Endodermal cell (in vitro differentiated cells): Measurements from ENCODE around the gene GTF2I. TPM values are rescaled to one million over a fixed set of nuclear protein-coding genes. Genes with fewer than 3 reads are reported as not detected.

ENCODE experiments used
- DNase-seq: peaks from one replicate; pipeline ENCODE4 v3.0.0-alpha.2; 2017
- H3K27ac ChIP-seq: 2 replicates; pipeline ENCODE4 v1.5.1; 2013; ENCODE audit warnings: mild to moderate bottlenecking, low read depth, low read length, moderate library complexity
- H3K27me3 ChIP-seq: 2 replicates; pipeline ENCODE4 v1.6.1; 2013; ENCODE audit warnings: mild to moderate bottlenecking, low read length, moderate library complexity; ENCODE audit not compliant: insufficient read depth, control insufficient read depth, poor library complexity, severe bottlenecking
- H3K36me3 ChIP-seq: 2 replicates; pipeline ENCODE4 v1.7.0; 2013; ENCODE audit warnings: mild to moderate bottlenecking, low read length, moderate library complexity; ENCODE audit not compliant: control insufficient read depth, insufficient read depth
- H3K4me1 ChIP-seq: one replicate; pipeline ENCODE4 v1.7.0; 2013; ENCODE audit warnings: low read length; ENCODE audit not compliant: control insufficient read depth, insufficient read depth
- H3K4me3 ChIP-seq: 2 replicates; pipeline ENCODE4 v1.5.1; 2013; ENCODE audit warnings: mild to moderate bottlenecking, low read length, moderate library complexity
- H3K9ac ChIP-seq: 2 replicates; pipeline ENCODE4 v1.6.1; 2013; ENCODE audit warnings: mild to moderate bottlenecking, low read length, moderate library complexity; ENCODE audit not compliant: poor library complexity, severe bottlenecking; ENCODE audit errors: extremely low read depth
- H3K9me3 ChIP-seq: 2 replicates; pipeline ENCODE4 v1.6.1; 2013; ENCODE audit warnings: mild to moderate bottlenecking, low read length, moderate library complexity; ENCODE audit not compliant: control insufficient read depth
- H3K27ac Mint-ChIP-seq: 2 replicates; pipeline ENCODE4 v1.8.0; 2020; ENCODE audit warnings: mixed read lengths
- H3K27me3 Mint-ChIP-seq: 2 replicates; pipeline ENCODE4 v1.8.0; 2021; ENCODE audit warnings: mild to moderate bottlenecking, mixed read lengths; ENCODE audit not compliant: insufficient read depth
- H3K36me3 Mint-ChIP-seq: 2 replicates; pipeline ENCODE4 v1.8.0; 2020; ENCODE audit warnings: low read depth, mixed read lengths
- H3K4me1 Mint-ChIP-seq: 2 replicates; pipeline ENCODE4 v1.8.0; 2020; ENCODE audit warnings: mixed read lengths
- H3K4me3 Mint-ChIP-seq: 2 replicates; pipeline ENCODE4 v1.8.0; 2020; ENCODE audit warnings: mild to moderate bottlenecking, moderate library complexity, mixed read lengths
- H3K9me3 Mint-ChIP-seq: 2 replicates; pipeline ENCODE4 v1.8.0; 2020; ENCODE audit warnings: mild to moderate bottlenecking, mixed read lengths
- CTCF ChIP-seq: fragments of 200-600 bp; sonication (generic); conservative IDR thresholded peaks from 2 replicates; pipeline ENCODE4 v1.5.0; 2021; ENCODE audit warnings: antibody characterized with exemption, mild to moderate bottlenecking
- WGBS, 2 experiments: methylation state at CpG; one replicate each; pipeline versions ENCODE4 v1.1.5 to v1.1.7; 2013; ENCODE audit warnings: missing lambda C conversion rate in 2 of 2, mixed read lengths in 1 of 2; ENCODE audit not compliant: insufficient coverage in 1 of 2, insufficient read length in 1 of 2; 5-methylcytosine and 5-hydroxymethylcytosine counted together
- total RNA-seq, 2 donors: library from RNA; stranded (reverse); fragmentation: NEBNext Ultra II Directional in 1 of 2; extraction: Animal tissue kit (Norgen Biotek cat#: 25700) in 1 of 2; gene quantifications; 2 replicates in 1 of 2; 3 replicates in 1 of 2; pipeline ENCODE4 v1.2.1, GENCODE V29; 2021

The GTF2I gene
- total RNA-seq, 2 donors from 2014 or later, result 391 to 519 TPM

GRCh38 chr7:74683799-74684198, 26.3 kb downstream of the GTF2I start:
- Mint-ChIP-seq H3K4me1 (peaks cover 5% of the 10 kb centered on the region), H3K36me3 (peaks cover 71% of the 10 kb centered on the region), H3K27me3 (no peaks in the 10 kb centered on the region), H3K9me3 (no peaks in the 10 kb centered on the region), H3K4me3 (no peak overlapping the region), H3K27ac (no peak overlapping the region)
- 97 to 100% methylated on average over 4 to 5 of the region's 5 CpGs for WGBS, 2 experiments
- Histone ChIP-seq H3K27me3 (no peaks in the 10 kb centered on the region), H3K27ac (no peak overlapping the region), H3K9me3 (peaks cover 11% of the 10 kb centered on the region), H3K4me3 (no peak overlapping the region), H3K36me3 (peaks cover 63% of the 10 kb centered on the region), H3K9ac (no peak overlapping the region), H3K4me1 (no peaks in the 10 kb centered on the region)
- no peak for DNase-seq
- TF ChIP-seq CTCF, result no peak

- Mint-ChIP-seq H3K27me3 (no peaks in the 10 kb centered on the region), H3K9me3 (no peaks in the 10 kb centered on the region), H3K4me3 (no peak overlapping the region), H3K27ac (no peak overlapping the region), H3K36me3 (peaks cover 73% of the 10 kb centered on the region), H3K4me1 (peaks cover 5% of the 10 kb centered on the region)
- H3K4me1 ChIP-seq, result no peaks in the 10 kb centered on the region
- peaks cover 64% of the 10 kb centered on the region for H3K36me3 ChIP-seq
- H3K4me3 ChIP-seq, result no peak overlapping the region
- TF ChIP-seq CTCF, result no peak
- H3K9ac ChIP-seq, result no peak overlapping the region
- H3K27ac ChIP-seq, result no peak overlapping the region
- H3K27me3 ChIP-seq, result no peaks in the 10 kb centered on the region
- 97% methylated on average over 8 to 11 of the region's 11 CpGs for WGBS, 2 experiments
- DNase-seq, result no peak
- H3K9me3 ChIP-seq, result peaks cover 11% of the 10 kb centered on the region
These were observed 27.0 kb downstream of the GTF2I start for GRCh38 chr7:74684473-74684872.

DNA sequence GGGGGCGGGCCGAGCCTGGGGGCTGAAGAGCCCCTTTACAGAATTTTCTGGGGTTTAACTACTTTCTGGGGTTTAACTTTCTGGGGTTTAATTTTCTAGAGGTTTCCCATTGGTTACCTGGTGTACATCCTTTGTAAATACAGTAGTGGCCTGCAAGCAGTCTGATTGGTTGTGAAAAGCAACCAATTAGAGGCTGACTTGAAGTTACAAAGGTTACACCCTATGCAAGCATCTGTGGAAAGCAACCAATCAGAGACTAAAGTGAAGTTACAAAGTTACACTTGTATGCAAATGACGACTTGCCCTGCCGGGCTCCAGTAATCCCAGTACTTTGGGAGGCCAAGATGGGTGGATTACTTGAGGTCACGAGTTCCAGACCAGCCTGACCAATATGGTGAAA, 27.4 kb downstream of the GTF2I start:
- no peaks in the 10 kb centered on the region for H3K9me3 Mint-ChIP-seq
- H3K36me3 ChIP-seq, result peaks cover 66% of the 10 kb centered on the region
- H3K9ac ChIP-seq, result no peak overlapping the region
- 88 to 96% methylated on average over 3 to 5 of the region's 5 CpGs for WGBS, 2 experiments
- H3K9me3 ChIP-seq, result peaks cover 11% of the 10 kb centered on the region
- H3K36me3 Mint-ChIP-seq, result peaks cover 73% of the 10 kb centered on the region
- no peak overlapping the region for H3K4me3 ChIP-seq
- no peak for TF ChIP-seq CTCF
- H3K27me3 ChIP-seq, result no peaks in the 10 kb centered on the region
- no peak overlapping the region for H3K4me3 Mint-ChIP-seq
- DNase-seq, result no peak
- peaks cover 5% of the 10 kb centered on the region for H3K4me1 Mint-ChIP-seq
- no peak overlapping the region for H3K27ac ChIP-seq
- H3K27me3 Mint-ChIP-seq, result no peaks in the 10 kb centered on the region
- no peaks in the 10 kb centered on the region for H3K4me1 ChIP-seq
- no peak overlapping the region for H3K27ac Mint-ChIP-seq
